ENCODE measurements around the gene PDE3A.
A peak's percentile ranks its signal among the peaks of the same experiment; 100 is the strongest.
"Not testable (repeated sequence)": the region's sequence is repeated elsewhere in the genome, so short reads cannot be mapped to it uniquely, and the experiment has no call there.

The PDE3A gene

DNA sequence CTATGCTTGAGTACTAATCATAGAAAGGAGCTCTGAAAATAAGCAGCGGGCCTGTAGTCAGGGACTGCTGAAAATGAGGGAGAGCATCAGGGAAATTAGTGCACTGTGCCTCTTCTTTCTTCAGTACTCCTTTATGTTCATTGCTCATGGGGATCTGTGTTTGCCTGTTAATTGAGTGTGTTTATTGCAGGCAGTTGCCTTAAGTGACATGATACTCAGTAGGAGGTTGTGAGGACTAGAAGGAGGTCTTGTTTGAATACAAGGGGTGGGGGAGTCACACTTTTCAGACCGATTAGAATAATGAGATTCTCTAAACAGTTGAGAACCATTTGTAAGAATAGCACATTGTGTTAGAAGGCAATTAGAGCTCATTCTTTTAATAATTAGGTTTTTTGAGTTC lies 224.2 kb downstream of the PDE3A start:
- intact Hi-C loops (cut with DNase I), result no loop called here
- no peak for DNase-seq

DNA sequence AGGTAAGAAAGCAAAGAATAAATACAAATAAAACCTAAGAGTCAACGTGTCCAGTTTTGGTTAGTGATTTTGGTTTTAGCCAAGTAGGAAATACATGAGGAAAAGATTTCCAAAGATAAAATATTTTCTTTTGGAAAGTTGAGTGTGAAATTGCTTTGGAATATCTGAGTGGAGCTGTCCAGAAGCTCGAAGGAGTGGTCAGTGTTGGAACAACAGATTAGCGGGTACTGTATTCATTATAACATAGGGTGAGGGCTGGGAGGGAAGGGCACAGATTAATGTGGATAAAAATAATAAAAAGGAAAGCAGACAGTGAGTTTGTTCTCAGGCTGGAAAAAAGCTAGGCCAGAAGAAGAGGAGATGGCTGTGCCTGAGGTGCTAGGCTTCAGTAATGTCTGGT lies 225.3 kb downstream of the PDE3A start:
- DNase-seq, result no peak
- intact Hi-C loops (cut with DNase I), result no loop called here

DNA sequence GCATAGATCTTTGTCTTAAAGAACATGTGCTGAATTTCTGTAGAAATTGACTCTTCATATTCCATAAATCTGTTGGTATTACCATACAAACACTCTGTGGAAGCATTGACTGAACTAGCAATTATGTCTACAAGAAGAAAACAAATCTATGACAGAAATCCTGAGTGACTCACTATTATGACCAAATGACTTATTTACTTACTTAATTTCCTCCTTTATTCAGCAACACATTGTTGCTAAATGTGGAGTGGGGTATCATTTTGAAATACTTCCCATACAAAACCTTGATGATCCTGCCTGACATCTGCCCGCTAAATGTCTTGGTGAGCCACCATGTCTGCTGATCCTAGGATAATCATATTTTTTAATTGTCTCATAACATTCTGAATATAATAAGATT lies 227.7 kb downstream of the PDE3A start:
- DNase-seq, result no peak
- intact Hi-C loops (cut with DNase I), result no loop called here

DNA sequence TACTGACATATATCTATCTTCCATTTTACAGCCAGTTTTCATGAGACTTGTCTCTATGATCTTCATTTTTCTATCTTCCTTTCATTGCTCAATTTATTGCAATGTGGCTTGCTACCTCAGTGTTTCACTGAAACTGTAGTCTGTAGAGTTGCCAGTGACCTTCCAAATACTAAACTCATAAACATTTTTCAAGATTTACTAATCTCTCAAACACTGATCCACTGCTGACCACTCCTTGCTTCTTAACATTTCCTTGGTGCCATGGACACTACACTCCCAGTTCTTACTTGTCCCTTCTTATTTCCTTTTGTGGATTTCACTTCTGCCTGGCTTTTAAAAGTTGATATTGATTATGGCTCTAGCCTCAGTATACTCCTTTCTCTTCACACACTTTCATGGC lies 231.4 kb downstream of the PDE3A start:
- no peak for DNase-seq
- intact Hi-C loops (cut with DNase I), result loop anchor here (5.0 kb wide), 3 partner anchors 132 to 862 kb away; no protein-coding TSS in a partner anchor

DNA sequence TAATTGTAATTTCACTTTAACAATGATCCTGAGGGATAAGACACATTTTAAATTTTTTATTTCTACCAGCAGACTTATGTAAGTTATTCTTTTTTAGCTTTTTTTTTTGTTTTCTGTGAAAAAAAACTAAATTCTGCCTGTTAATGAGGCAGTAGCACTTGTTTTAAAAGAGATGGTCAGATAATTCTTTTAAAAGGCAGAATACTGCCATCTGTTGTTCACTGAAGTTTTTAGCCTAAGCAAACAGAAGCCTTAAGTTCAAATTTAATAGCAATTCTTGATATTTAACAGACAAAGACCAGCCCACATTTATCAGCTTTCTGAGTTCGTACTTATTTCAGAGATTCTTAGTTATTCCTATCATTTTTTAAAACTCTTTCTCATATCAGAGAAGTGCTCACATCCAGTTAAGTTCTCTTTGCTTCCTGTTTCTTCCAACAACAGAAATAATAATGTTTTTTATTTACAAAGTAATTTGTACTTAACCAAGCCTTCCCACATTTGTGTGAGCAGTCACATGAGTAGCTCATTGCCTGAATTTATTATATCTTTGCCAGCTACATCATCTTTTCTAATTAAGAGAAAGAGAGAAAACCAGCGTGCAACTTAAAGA lies 233.4 kb downstream of the PDE3A start:
- intact Hi-C loops (cut with DNase I), result loop anchor here (1.0 to 5.0 kb wide), 4 partner anchors 115 to 864 kb away; no protein-coding TSS in a partner anchor
- no peak for DNase-seq

DNA sequence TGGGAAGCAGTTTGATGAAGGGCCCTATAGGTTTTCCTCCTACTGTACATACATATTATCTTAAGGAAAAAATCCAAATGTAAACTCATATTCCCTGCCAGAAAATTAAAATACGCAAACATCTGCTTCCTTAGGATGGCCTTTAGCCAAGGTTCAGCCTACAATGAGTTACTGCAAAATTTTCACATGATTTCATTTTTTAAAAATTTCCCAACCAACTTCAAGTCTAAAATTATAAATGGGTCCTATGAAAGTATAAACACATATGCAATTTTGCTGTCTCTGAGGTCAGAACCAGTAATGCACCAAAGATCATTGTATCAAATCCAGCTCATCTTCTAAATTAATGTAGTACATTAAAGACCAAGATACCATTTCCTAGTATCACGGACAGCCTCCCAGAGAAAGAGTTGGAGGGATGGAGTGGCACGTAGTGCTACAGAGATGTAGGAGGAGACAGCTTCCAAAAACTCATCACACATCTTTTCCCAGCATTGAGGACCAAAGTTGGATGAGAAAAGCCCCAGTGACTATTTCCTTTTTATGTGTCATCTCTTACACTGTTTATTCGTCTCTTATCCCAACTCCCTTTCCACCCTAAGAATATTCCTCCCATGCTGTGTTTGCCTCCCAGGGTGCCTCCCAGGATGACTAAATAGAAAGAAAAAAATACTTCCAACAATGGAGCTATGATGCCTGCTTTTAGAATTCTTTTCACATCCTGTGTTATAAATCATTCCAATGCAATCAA lies 234.5 kb downstream of the PDE3A start:
- intact Hi-C loops (cut with DNase I), result loop anchor here (5.0 kb wide), 3 partner anchors 136 to 866 kb away; no protein-coding TSS in a partner anchor
- no peak for DNase-seq

DNA sequence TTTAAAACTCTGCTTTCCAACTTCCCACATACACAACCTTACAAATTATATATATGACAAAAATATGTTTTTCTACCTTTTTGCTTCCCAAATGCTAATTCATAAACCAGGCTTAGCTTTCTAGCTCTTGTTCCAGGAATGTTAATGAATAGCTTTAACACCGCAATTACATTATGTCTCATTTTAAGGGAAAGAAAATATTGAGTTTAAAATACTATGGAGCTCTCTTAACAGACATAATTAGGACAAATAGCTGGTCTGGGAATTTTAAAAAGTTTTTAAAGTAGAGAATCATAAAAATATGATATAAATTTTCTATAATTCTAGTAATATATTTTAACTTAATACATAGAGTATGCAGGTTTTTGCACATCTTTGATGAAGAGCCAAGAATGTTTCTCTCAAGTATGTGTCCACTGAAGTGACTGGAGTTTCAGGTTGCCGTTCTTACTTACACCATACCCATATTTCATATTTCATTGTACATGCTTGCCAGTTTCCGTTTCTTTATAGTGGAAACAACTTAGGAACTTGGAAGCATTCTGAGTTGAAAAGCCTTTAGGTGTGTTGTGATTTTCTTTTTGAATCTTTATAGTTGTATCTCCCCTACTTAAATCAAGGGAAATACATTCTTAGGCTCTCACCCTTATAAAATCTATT lies 236.2 kb downstream of the PDE3A start:
- no peak for DNase-seq
- intact Hi-C loops (cut with DNase I), result loop anchor here (5.0 kb wide), 3 partner anchors 137 to 867 kb away; no protein-coding TSS in a partner anchor

DNA sequence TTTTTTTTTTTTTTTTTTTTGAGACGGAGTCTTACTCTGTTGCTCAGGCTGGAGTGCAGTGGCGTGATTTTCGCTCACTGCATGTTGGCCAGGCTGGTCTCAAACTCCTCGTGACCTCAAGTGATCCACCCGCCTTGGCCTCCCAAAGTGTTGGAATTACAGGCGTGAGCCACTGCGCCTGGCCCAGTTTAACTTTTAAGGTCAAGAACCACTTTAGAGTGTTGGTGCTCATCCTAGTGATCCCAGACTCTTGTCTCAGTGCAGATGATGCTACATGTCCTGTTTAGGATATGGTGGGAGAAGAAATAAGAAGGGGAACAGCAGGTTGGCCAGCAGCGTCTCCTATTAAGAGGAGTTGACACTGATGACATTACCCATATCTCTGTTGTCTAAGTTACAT lies 246.7 kb downstream of the PDE3A start:
- DNase-seq, result peak in 1 of 10 donors; percentile 27
- intact Hi-C loops (cut with DNase I), result not testable (repeated sequence)

DNA sequence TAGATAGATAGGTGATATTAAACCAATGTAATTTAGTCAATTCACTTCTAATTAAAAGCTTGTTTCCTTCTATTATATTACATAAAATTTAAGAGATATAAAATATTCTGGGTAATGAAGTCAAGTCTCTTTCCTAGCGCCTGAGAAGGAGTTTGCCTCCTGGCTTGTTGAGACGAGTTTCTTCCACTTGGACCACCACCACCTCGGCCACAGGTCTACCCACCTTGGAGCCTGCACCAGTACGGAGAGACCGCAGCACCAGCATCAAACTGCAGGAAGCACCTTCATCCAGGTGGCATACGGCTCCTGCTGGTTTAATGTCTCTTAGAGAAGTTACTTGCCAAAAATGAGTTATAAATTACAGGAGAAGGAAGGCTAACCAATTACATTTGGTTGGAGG lies 247.8 kb downstream of the PDE3A start:
- DNase-seq, result peak in 1 of 10 donors; percentile 40
- intact Hi-C loops (cut with DNase I), result no loop called here

DNA sequence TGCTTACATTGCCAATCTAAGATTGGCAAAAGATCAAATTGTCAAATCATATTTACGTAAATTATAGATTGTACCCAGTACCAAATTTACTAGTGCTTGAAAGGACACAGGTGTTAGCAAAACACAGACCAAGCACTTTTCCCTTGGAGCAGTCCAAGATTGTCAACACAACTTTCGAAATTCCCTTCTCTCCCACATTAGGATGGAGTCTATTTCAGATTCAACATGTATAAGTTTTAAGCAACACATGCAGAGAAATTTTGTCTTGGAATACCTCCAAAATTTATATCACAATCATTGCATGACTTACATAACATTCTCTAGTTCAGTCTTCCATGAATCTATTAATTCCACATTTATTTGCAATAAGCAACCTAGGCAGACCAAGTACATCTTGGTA lies 251.9 kb downstream of the PDE3A start:
- DNase-seq, result no peak
- intact Hi-C loops (cut with DNase I), result no loop called here

DNA sequence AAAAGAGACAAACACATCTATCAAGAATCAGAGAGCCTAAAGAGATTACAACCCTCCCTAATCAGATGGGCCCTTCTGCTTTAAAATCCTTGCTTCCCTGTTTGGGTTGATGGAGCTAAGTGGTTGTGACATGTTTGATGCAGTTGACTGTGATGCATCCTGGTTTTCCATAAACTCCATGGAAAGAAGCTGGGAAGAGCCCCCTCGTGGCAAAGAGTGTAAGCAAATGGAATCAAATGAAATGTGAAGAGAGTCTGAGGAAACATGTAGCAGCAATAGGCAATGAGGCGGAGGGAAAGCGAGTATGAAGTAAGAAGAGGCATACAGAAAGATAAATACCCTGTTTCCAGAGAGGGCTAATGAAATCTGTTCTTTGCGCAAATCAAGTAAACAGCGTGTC lies 256.4 kb downstream of the PDE3A start:
- DNase-seq, result no peak
- intact Hi-C loops (cut with DNase I), result no loop called here

DNA sequence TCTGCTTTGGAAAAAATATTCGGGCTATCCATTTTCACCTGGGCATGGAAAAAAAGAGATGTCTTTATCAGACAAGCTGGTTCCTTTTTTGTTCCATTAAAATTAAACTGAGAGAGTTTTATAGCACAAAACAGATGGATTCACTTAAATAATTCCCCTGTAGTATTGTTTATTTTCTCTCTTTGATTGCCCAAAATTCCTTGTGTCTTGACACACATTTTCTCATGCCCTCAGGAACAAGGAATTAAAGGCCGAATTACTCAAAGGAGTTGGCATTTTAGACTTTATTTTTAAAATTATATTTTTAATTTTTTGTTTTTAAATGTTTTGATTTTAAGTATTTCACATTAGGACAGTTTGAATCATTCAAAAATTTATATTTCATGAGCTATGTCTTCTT lies 257.2 kb downstream of the PDE3A start:
- DNase-seq, result no peak
- intact Hi-C loops (cut with DNase I), result no loop called here

DNA sequence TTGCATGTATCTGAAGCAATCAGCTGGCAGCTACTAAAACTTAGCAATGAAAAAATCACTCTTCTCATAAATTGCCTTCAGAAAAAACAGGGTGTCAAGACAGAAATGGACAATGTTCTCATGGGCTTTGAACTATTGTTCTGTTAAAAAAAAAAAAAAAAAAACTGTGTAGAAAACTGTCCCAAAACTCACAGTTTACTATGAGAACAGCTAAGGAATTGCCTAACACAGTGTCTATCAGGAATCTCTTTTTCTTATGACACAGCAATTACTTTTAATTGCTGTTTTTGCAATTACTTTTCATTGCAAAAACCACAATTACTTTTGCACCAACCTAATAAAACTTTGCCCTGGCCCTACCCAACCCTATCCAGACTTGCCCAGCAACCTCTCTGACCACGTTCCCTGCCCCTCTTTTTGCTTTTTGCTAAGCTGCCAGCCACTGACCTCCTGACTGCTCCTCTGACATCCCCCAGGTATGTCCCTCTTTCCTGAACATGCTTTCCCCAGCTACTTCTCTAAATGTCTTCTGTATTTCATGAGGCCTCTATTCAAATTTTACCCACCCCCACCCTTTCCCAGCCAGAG lies 258.8 kb downstream of the PDE3A start:
- no peak for DNase-seq

DNA sequence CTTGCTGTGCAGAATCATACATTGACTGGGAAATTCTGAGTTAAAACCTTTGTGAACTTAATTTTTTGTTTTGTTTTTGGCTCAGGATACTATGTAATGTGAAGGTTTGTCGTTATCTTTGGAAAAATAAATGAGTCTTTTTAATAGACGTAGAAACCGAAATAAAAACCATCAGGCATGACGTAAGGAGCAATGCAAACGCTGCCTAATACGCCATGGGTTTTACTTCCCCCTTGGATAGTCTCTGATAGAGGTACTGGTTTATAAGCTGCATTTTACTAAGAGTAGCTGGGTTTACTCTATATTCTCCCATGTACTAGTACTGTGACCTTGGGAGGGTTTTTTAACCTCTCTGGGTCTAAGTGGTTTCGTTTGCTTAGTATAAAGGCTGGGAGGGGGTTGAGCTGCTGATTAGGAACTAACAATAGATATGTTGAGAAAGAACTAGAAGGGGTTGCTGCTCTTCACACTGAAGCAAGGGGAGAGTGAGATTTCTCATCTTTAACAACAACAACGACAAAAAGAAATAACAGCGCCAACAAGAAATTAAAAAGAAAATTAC lies 260.0 kb downstream of the PDE3A start:
- DNase-seq, result no peak
- intact Hi-C loops (cut with DNase I), result no loop called here

More for the DNA sequence above, 258.8 kb downstream of the PDE3A start:
- intact Hi-C loops (cut with DNase I), result no loop called here

DNA sequence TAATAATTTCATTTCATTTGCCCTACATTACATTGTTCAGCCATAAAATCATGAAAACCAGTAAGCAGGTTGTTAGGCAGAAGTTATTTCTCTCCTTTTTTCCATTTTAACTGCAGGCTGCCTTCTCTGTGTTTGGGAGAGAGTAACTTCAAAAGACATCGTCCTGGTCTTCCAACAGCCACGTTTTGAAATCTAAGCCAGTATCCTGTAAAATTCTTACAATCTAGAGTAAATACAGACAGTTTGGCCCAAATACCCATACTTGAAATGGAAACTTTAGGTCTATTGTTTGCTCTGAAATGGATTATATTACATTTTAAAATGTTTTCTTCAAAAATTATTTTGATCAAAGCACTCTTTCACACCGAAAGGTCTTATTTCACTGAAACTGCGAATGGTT lies 260.7 kb downstream of the PDE3A start:
- intact Hi-C loops (cut with DNase I), result no loop called here
- no peak for DNase-seq

DNA sequence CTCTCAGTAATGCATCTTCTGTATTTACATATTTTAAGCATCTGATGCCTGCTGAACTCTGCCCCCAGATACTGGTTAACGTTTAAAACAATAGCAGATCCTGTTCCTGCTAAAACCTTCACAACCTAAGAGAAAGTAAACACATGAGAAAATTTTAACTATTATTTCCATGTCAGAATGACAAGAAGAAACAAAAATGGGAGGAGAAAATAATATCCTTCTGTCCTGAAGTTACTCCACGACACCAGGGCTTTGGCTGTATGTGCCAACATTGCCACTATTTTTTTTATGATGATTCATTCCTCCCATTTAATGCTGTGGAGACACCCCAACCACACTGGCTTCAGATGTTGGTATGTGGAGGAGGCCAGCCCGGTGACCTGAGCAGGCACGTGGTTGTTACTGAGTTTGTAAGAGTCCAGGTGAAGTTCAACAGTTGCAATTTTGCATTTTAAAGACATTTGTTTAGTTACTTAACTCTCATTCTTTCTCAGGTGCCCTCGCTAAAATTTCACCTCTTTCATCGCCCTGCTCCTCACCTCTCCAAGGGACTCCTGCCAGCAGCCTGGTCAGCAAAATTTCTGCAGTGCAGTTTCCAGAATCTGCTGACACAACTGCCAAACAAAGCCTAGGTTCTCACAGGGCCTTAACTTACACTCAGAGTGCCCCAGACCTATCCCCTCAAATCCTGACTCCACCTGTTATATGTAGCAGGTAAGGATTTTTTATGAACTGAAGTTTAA lies 261.2 kb downstream of the PDE3A start:
- no peak for DNase-seq
- intact Hi-C loops (cut with DNase I), result no loop called here

DNA sequence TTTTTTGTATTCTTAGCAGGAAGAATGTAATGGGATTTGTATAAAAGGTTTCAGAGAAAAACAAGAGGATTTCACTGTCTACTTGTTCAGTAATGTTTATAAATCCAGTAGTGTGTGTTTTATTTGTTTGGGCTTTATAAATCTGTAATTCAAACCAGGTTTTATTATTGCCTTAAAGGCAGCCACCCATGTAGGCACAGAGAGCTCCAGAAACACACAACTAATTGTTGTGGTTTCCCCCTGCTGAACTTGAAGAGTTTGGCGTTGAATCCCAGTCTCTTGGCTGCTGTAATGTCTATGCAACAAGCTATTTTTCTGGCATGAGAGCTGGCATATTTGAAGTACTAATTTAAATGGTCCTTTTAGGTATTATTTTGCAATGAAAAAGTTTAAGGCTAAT lies 263.4 kb downstream of the PDE3A start:
- no peak for DNase-seq
- intact Hi-C loops (cut with DNase I), result no loop called here

DNA sequence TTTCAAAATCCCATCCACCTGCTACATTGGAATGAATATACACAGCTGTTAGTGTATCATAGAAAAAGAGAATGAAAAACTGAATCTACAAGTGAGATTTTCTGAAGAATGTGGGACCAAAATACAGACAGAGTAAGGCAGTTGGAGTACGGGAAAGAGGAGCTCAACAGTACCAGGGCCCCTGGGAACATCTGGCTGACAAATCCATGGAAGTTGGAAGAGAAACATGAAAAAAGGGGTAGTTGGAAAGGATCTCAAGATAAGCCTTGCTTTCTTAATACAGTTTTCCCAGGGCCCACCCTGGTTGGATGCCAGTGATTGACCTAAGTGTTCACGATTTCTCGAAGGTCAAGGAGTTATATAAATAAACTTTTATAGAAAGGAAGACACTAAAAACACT lies 272.8 kb downstream of the PDE3A start:
- intact Hi-C loops (cut with DNase I), result loop anchor here (10.0 kb wide), 1 partner anchor 154 kb away; no protein-coding TSS in a partner anchor
- no peak for DNase-seq

DNA sequence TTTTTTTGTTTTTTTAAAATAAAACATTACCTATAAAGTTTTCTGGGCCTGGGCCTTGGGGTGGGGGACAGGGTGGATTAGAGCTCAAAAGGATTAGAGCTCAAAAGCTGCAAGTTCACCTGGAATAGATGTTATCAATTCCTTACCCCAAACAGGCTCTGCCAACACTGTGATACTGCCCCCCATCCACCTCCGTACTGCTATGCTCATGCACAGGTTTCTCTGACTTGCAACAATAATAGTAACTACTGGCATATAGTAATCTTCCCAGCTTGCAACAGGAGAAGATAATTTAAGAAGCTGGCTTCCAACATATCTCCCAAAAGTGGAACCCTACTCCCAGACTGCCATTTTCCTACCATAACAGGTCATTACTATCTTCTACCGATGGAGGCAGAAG lies 275.5 kb downstream of the PDE3A start:
- DNase-seq, result no peak
- intact Hi-C loops (cut with DNase I), result loop anchor here (10.0 kb wide), 1 partner anchor 151 kb away; no protein-coding TSS in a partner anchor

DNA sequence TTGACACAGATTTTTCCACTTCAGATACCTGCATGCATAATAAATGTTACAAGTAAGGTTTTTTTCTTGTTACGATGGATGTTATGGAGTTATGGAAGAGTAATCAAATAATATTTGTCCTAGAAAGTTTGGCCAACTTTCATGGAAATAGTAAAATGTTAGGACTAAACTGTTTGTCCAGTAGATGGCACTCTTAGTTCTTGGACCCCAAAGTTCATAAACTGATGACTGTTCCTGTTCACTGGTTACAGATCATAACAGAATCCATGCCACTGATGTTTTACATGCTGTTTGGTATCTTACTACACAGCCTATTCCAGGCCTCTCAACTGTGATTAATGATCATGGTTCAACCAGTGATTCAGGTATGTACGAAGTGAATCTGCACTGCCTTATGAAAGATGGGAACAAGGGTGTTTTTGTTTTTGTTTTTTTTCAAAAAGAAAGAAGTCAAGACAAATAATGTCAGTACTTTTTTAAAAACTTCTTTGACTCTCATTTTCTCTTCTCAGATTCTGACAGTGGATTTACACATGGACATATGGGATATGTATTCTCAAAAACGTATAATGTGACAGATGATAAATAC lies 278.0 kb downstream of the PDE3A start:
- DNase-seq, result no peak
- intact Hi-C loops (cut with DNase I), result loop anchor here (5.0 to 10.0 kb wide), 2 partner anchors 148 to 526 kb away; no protein-coding TSS in a partner anchor
